ENCODE data around the gene CRIP2. TPM values are rescaled to one million over a fixed set of nuclear protein-coding genes. Genes with fewer than 3 reads are reported as not detected.

CRIP2 gene
- total and polyA plus RNA-seq, 2 of the 8 experiments (the other 6 are each of a cell fraction or from before 2014, with no cell fraction given), result 4.2 to 13.5 TPM

GRCh38 chr14:105472486-105472991 is 2.1 kb upstream of the CRIP2 start (continued):
- TF ChIP-seq NANOG (IDR thresholded peaks at IDR 0.05; ENCODE audit: insufficient read depth, low read depth, low read length, poor library complexity, severe bottlenecking) (no peak), SP4 (IDR thresholded peaks at IDR 0.05; ENCODE audit: low read length) (no peak)
